GM18861 (cell line): ENCODE measurements around the gene RNF144A.

Source experiments
- ATAC-seq: cut with Tn5 transposase; IDR thresholded peaks from one replicate; pipeline ENCODE4 v1.9.1; 2021; ENCODE audit not compliant: unreplicated experiment

The RNF144A gene

DNA sequence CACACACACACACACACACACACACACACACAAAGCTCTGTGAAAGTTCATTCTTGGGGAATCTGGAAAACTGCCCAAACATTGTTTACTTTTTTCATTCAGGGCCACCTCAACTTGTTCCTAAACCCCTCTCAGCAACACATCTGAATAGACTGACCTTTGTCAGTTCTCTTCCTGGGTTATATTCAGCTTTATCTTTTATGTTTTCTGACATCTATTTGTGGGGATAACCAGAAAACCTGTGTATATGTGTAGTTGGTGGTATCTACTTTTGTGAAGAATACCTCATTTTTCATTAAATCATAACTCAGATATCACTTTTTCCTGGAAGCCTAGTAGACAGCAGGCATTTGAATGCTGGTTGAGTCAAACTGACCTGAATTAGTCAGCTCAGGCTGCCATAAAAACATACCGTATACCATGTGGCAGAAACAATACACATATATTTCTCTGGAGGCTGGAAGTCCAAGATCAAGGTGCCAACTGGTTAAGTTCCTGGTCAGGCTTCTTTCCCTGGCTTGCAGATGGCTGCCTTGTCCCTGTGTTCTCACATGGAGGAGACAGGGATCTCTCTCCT is 11.0 kb upstream of the RNF144A start:
- no peak for ATAC-seq

DNA sequence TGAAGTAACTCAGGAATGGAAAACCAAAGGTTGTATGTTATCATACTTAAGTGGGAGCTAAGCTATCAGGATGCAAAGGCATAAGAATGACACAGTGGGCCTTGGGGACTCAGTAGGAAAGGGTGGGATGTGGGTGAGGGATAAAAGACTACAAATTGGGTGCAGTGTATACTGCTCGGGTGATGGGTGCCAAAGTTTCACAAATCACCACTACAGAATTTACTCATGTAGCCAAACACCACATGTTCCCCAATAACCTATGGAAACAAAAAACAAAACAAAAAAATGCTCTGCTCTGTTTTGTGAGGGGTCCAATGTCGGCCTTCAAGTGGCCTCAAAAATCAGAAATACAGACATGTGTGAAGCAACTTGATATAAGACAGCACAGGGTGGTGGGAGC is 8.9 kb upstream of the RNF144A start:
- no peak for ATAC-seq

DNA sequence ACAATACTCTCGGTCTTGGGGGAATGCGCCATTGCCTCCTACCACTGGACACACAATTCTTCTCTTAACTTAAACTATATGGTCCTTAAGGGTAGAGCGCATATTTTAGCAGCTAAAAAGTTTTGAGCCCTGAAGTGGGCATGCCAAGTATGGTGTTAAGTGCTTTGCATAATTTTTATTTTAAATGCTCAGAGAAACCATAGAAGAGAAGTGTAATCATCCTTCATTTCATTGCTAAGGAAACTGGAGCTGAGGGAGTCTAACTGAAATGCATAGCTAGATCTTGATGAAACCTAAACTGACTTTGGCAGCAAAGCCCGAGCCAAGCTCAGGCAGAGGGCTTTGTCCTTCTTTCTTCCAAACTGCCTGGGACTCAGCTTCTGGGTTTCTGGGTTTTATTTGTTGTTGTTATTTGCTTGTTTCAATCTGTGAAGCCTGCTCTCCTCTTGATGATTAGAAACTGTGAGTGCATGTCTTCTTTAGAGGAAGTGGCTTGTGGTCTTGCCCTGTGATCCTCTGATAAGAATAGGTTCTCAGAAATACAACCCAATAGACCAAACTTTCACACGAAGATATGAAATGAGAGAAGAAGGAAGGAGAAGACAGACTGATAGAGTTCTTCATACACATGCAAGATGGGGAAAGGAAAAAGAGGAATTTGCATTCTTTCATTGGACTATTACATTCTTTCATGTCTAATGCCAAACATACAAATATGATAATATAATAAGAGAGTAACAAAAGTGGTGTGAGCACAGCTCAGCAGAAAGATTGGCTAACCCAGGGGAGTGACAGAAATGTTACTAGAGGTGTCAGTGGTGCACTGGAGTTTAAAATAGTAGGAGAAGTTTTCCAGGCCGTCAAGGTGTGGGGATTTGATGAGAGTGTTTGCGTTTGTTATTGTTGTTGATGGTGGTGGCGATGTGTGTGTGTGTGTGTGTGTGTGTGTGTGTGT is 7.5 kb upstream of the RNF144A start:
- ATAC-seq: peak; percentile 98

DNA sequence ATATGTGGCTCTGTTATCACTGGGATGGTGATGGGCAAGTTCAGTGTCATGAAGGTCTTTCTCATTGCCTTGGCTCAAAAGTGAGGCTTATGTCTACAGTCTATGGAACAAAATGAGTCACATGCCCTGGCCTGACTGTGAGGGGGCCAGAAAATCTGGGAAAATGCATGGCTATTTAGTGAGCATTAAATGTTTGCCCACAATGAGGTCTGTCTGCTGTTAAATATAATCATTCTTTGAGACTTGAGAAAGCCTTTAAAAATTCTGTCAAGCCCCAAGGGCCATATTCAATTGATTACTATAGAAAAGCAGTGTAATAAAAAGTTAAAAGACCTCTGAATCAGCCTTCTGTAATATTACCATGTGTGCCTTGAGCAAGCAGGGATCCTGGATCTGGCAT is 5.5 kb upstream of the RNF144A start:
- no peak for ATAC-seq

DNA sequence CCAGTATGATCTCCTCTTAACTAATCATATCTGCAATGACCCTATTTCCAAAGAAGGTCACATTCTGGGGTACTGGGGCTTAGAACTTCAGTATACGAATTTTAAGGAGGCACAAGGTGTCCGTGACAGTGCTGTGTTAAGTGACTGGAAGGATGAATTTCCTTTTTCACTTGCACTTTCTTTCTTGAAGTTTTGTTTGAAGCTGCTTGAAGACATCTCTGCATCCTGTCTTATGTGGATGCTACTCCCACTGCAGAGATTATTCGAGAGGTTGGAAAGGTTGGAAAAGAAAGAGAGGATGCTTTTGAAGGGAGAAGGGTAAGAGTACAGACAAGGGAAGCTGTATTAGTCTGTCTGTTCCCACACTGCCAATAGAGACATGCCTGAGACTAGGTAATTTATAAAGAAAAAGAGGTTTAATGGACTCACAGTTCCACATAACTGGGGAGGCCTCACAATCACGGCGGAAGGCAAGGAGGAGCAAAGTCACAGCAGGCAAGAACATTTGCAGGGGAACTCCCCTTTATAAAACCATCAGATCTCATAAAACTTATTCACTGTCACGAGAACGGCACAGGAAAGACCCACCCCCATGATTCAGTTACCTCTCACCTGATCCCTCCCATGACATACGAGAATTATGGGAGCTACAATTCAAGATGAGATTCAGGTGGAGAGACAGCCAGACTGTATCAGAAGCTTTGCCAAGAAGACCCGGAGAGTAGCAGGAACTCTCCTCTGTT is 3.6 kb upstream of the RNF144A start:
- ATAC-seq: no peak

DNA sequence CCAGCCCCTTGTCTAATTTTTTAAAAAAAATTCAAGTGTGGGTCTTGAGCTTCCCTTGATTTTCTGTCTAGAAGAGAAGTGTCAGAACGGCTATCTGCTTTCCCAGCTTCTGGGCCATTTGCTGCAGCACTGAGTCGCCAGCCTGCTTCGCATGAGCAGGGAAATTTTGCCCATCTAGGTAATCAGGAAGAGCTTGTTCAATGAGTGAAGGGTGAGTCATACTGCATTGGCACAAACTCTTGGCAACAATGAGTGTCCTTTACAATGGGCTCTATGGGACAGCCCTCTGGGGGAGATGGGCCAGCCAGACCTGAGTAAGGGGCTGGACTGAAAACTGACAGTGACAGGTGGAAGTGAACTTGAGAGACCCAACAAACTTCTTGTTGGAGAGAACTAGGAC is 2.4 kb upstream of the RNF144A start:
- no peak for ATAC-seq

DNA sequence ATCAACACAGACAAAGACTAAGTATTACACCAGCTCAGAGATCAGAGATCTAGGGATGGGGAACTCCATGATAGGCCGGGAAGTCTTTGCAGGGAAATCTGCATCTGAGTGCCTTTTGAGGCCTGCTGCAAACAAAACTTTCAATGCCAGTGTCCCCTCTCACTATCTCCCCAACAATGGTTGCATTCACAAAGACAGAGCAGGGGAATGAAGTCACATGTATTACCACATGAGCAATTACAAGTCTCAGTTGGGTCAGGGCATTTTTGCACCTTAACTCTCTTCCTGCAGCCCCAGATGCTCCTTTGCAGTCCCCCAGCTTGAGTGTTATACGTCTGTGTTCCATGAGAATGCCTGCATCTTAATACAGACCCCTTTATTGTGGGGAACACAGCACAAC is 1.8 kb upstream of the RNF144A start:
- no peak for ATAC-seq

DNA sequence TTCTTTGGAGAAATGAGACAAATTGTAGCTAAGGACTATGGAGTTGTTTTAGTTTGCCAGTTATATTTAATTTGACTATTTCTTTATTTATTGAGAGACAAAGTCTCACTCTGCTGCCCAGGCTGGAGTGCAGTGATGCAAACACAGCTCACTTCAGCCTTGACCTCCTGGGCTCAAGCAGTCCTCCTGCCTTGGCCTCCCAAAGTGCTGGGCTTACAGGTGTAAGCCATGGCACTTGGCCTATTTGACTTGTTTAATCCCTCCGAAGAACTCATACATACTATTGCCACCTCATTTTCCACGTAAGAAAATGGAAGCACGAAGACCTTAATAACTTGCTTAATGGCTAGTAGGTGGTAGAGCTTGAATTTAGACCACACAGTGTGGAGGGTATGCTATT is 988 bp upstream of the RNF144A start:
- no peak for ATAC-seq

DNA sequence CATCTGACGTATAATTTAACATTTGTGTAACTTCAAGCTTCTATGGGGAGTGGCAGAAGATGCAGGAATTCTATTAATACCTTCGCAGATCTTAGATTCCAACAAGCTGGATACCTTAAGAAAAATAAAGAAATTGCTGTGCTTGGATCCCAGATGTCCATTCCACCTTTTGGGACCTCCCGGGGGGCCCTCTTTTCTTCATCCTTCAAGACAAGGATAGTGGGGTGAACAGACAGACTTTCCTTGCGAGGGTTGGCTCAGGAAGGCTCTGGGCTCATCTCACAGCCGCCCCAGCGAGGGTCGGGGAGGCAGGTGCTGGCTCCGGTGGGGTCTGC is 509 bp upstream of the RNF144A start:
- no peak for ATAC-seq

DNA sequence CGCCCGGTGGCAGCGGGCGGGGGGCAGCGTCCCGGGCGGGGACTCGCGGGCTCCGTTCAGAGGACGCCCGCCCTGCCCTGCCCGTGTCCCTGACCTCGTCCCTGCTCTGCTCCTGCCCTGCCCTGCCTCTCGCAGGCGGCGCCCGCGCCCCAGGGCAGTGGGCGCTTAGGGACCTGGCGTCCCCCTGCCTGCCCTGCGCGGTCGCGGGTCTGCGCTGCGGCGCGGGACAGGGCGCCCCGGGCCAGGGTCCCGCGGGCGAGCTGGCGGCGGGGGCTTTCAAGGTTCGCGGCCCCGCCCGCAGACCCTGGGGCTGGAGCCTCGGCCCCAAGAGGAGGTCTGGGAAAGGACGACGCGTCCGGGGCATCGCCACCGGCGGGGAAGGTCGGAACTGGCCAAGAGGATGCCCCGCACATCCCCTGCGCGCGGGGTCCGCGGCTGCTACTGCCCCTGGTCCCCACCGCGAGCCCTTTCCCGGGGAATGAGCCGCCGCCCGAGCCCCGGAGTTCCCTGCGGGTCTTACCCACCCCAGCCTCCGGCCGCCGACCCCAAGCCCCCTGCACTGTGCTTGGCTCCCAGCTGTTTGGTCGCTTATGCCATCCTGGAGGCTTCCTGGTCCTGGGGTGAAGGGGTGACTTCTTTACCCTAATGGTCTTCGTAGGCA is 679 bp downstream of the RNF144A start:
- no peak for ATAC-seq

DNA sequence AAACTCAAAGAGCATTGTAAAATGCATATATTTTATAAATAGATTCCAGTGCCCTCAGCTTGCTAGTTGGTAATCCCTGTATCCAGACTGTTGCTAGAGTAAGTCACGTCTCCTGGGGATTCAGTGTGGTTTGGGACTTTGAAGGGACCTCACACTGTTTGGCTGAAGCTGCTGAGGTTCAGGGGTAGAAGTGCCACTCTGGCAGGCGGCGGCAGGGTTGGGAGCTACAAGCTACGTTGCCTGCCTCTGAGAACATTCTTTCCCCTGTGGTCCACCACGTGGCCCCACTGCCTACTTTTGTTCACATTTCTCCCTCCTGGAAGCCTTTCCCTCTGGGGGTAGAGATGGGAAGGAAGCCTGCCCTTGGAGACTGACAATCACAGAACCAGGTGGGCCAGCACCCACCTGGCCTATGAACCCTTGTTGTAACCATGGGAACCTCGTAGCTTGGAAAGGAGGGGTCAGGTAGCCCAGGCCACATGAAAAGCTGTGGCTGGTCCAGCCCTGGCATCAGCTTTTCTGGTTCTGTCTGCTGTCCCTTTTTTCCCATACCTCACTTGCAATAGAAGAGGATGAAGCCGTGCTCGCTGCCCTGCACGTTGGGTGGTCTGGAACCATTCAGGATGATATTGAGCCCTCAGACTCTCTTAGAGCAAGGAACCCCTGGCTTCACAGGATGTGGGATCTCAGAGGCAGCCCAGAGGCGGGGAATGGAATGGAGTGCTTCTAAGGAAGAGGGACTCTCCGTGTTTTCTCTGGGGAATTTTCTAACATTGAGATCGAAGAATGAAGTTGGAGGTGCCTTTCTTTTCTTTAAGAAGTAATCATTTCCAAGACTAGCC is 2.9 kb downstream of the RNF144A start:
- ATAC-seq: no peak

DNA sequence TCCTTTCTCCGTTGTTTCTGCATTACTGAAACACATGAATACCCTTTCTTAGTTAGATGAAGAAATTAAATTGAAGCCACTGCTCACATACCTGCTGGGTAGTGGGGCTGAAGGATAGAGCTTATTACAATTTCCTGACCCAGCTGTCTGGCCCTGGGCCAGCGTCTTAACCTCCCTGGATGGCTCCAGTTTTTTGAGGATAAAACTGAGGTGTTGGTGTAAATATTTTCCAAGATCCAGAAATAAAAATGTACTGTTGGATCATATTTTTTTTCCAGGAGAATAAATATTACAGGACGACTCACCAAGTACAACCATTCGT is 3.5 kb downstream of the RNF144A start:
- ATAC-seq: no peak

DNA sequence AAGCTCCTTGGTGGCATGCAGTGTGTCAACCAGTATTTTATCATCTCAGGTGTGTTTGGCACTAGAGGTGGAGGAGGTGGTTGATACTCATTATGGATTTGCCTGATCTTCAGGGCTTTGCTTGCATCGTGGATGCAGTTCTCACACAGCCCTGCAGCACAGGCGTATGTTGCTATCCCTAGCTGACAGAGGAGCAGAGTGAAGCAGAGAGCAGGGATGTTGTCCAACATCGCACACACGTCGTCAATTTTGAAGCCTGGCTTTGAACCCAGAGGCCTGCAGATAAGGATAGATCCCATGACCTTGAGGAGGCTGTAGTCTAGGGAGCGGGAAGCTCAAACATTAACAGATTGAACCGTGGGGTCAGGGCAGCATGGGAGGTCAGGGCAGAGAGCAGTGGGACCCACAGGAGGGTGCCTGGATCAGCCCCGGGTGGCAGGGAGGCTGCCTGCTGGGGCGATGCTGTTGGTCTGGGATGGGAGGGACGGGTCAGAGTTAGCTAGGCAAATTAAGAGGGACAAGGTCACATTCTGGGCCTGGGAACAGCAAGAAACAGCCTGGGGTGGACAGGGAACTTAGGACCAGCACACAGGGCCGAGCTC is 4.2 kb downstream of the RNF144A start:
- ATAC-seq: no peak

DNA sequence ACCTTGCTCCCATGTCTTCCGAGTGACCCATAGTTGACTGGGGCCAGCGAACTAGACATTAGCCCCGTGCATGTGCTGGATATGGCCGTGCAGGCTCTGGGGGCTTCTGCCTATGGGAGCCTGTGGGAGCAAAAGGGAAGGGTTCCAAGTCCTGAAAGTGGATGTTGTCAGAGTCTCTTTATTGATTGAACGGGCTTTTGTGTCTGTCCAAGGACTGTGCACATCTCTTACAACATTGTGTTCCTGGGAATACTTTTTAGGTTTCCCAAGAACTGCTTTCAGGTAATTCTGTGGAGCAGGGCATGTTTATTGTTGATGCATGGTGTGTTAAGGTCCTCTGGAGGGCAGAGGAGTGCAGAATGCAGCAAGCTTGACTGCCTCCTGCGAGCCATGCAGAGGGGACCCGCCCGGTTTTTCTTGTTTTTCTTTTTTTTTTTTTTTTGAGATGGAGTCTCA is 5.0 kb downstream of the RNF144A start:
- ATAC-seq: no peak

DNA sequence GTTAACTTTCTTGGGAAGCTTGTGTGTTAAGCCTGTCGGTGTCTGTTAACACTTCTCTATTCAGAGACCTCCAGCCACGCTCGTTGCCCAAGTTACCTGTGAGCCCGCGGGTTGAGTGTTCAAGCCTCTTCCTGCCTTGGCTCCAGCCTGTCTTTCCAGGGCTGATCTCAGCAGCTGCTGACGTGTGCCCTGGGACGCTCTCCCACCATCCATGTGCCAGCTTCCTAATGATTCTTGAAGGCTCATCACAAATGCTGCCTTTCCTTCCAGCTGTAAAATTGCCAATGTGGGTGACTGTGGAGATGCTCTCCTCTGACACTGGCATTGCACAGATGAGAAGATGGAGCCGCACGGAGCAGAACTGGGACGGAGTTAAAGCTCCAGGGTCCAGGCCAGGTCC is 6.1 kb downstream of the RNF144A start:
- no peak for ATAC-seq

DNA sequence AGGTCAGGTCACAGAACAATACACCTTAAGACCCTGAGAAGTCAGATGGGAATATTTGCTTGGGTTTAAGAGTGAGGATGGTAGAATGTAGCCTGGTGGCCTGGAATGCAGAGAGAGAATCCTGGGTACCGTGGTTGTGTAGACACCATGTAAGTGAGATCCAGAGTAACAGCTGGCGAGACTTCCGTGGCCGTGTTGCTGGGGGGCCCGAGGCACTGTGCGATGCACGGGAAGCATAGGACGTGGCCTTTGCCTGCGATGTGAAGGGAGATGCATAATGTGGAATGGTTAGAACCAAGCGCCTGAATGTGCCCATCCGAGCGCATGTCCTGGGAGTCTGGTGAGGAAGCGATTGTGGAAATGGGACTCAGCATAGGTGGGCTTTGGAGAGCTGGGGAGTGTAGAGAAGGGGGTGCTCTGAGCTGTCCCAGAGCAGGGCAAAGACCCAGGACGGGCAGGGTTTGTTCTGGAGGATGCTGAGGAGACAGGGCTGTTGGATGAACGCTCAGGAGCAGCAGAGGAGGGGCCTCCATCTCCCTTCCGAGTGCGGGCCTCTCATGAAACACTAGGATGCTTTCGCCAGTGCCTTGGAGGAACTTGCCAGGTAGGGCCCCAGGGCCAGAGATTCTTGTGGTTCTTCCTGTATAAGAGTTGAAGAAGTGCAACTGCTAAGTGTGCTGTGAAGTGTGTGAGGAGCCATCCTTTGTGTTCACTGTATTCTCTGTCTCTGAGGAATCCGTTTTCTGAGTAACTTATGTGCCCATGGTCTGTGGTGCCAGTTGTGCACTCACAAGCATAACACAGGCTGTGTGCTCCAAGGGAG is 7.1 kb downstream of the RNF144A start:
- ATAC-seq: no peak

DNA sequence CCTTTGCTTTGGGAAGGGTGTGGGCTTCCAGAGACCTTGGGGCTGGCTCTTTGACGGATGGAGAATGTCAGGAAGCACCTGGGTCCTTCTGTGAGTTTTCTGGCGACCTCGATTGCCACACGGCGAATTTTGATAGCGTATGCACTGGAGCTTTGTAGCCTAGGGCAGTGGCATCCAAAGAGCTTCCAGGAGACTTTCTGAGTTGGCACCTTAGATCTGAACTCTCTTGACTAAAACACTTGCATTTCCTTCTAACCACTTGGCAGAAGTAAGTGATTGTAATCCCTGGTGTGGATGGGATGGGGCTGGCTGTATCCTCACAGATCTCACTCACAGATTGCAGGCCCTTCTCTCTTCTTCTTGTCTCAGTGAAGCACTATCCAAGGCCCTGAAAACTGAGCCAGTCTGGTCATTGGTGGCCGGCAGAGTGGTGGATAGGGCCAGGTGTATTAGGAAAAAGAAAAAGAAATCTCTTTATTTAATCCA is 7.8 kb downstream of the RNF144A start:
- no peak for ATAC-seq

DNA sequence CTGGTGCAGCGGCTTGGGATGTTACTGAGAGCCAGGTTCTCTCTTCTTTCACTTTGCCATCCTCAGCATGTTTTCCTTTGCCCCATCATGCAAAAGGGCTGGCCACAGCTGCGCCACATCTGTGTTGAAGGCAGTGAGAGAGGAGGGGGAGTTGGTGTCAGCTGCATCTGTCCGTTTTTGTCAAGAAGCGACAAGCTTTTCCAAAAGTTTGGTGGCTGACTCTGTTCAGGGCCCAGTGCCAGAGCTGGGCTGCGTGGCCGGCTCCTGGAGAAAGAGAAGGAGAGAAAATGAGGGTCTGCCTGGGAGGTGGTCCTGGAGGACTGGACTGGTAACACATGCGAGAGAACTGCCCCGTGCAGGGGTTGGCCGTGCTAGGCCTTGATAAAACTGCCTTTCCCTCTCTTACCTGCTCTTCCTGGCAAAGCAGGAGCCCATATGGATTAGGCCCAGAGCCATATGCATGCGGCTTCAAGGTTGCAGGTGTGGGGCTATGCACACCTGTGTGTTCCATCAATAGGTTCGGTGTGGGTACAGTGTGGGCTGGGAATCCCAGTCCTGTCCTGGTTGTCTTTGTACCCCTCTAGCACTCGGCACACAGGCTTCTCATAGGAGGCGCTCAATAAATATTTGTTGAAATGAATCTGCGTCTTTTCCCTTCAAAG is 9.0 kb downstream of the RNF144A start:
- no peak for ATAC-seq

DNA sequence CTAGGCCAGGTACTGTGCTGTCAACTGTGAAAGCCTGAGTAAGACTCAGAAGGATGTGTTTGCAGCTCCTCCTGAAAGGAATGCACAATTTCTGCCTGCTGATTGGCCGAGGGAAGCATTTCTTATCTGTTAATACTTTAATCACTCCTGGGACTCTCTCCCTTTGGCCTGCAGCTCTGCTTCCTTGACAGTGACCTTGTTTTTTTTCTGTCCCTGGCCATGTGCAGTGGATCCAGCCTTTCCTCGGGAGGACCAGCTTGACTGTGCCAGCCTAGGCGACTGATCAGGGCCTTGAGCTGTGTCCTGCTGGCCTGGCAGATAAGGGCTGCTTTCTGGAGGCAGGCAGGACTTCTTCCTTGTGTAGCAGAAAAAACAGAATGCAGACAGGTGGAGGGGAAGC is 10.0 kb downstream of the RNF144A start:
- ATAC-seq: no peak
